Measurements from ENCODE around the gene UCHL1.

Gene UCHL1

GRCh38 chr4:41256740-41257256 is at the start of gene UCHL1:
Gene UCHL1, plus strand, starts transcription at chr4:41256928. Its CDS starts 49 bp downstream, at chr4:41256977.
- peak; percentile 0 for DNase-seq

- DNase-seq: no peak
Observed at GRCh38 chr4:41207291-41207831, 49.4 kb upstream of the UCHL1 start.

DNA sequence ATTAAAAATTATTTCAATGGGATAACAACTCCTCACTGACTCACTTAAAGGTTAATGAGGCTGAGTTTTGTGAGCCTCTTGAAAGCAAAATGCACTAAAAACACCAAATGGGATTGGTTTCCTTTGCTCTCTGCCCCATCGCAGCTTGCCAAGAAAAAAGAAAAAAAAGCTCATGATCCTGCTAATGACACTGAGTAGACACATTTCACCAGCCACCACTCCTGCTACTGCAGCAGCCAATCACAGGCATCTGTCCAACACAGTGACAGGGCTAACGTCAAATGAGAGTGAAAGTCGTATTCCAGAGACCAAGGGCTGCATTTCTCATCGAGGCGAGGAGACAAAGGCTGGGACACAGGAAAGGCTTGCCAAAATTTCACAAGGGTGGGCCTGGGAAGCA is 47.5 kb upstream of the UCHL1 start:
- DNase-seq: no peak

DNA sequence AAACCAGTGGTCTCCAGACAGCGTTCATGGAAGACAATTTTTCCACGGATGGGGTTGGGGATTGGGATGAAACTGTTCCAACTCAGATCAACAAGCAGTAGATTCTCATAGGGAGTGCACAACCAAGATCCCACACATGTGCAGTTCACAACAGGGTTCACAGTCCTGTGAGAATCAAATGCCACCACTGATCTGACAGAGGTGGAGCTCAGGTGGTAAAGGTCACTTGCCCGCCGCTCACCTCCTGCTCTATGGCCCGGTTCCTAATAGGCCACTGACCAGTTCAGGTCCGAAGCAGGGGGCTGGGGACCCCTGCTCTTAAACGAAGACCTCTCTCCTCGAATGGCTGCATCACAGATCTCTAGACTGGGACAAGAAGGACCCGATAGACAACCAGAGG is 46.8 kb upstream of the UCHL1 start:
- no peak for DNase-seq

DNA sequence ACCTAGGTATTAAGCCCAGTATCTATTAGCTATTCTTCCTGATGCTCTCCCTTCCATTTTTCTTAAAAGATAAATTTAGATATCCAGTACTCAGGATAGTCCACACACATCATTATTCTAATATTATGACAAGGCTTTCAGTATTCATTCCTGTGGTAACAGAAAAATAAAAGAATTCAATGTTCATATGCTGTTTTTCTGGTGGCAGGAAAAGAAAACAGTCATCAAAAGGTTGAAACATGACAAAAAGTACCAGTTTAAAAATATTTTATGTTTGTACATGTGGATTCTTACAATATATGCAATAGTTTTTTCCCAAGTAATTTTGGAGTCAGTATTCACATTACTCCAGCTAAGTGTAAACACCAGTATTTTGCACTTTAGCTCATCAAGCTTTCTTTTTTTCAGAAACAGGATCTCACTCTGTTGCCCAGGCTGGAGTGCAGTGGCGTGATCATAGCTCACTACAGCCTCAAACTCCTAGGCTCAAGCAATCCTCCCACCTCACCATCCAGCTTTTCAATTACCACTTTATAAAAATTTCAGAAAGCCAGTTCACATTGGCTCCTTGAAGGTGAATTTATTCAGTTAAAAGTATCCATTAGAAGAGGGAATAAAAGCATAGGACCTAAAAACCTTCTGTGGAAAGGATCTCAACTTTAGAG is 44.6 kb upstream of the UCHL1 start:
- DNase-seq: no peak

GRCh38 chr4:41212616-41213203 is 44.0 kb upstream of the UCHL1 start:
- no peak for DNase-seq

DNA sequence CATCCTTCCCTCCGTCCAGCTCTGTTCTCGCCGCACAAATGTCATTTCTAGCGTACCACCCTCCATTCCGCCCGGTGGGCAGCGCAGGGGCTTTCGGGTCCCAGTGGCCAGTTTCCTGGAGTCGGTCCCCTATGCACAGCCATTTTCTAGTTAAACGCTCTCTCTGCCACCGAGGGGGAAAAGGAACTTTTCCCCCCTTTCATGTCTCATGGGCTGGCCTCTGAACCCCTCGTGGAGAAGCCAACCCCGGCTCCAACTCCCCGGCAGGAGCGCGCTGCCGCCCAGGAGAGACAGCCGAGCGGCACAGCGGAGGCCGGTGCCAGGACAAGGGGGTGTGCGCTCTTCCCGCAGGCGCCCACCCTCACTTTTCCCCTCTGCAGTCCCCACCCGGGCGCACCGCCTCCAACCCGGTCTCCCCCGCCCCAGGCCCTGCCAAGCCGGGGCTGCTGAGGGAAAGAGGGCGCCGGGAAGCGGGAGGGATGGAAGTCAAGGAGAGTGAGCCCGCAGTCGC is 43.0 kb upstream of the UCHL1 start:
- DNase-seq: no peak

DNA sequence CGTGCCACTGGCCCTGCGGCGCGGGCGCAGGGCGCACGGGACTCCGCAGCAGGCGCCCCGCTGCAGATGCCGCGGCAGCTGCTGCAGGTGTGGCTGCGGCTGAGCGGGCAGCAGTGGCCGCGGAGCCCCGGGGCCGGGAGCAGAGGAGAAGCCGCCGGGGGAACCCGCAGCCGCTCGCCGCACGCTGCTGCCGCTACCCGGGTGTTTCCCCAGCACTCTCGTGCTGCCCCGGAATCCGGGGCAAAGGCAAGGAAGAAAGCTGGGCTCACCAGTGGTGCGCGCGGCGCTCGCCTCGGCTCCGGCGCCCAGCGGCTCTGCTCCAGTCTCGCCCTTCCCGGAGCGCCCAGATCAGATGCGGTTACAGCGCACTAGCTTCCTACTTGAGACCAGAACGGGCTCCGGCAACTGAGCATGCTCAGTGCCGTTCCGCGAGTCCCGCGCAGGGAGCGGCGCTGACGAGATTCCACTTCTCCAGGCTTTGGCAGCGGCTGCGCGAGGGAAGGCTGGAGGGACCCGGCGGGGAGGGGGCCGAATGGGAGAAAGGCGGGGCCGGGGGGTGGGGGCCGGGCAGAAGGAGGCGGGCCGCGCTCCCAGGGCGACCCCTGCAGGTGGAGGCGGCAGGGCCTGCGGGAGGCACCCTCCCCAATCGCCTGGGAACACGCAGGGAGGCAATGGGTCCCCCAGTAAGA is 42.4 kb upstream of the UCHL1 start, which contains the start of gene APBB2:
TSS of gene APBB2 (minus strand) at position 407 of the 689 bp plus-strand sequence. CDS start 181,288 bp downstream, outside the sequence.
- DNase-seq: no peak

DNA sequence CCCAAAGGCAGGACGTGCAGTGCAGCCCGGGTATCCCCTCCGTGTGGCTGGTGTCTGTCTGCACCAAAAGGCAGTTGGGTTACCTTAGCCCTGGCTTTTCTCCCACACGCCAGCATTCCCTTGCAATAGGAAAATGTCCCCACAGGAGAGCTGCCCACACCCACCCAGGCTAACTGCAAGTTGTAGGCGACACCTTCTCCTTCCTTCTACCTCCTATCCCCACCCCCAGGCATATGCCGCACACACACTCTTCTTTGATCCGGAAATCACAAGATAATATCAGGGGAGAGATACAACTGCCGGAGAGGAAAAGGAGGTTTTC is 41.9 kb upstream of the UCHL1 start:
- no peak for DNase-seq

DNA sequence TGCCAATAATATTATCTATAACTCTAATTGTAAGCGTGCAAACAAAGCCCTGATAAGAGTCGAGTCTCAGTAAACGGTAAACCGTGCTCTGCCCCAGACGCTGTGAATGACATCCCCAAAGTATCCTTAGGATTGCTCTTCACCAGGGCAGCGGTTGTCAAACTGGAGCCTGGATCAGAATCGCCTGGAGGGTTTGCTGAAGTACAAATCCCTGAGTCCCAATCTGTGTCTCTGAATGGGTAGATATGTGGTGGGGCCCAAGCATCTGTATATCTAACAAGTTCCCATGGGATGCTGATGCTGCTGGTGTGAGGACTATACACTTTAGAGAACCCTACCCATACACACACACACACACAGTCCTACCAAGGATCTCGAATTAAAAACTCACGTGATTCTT is 41.6 kb upstream of the UCHL1 start:
- no peak for DNase-seq

DNA sequence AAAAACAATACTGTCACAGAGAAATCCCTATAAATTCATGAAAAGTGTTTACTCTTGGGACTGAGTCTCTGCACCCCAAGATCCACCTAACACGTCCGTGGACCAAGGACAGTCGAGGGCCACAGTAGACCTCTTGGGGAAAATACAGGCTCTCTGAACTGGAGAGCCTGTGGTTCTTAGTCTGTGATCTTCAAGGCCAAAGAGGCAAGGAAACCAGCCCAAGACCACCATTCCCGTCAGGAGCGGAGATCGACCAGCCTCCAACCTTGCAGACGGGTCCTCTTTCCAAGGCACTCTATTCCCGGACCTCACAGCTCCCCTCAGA is 40.8 kb upstream of the UCHL1 start:
- no peak for DNase-seq

GRCh38 chr4:41216294-41217019 is 40.3 kb upstream of the UCHL1 start:
- peak; percentile 27 for DNase-seq

GRCh38 chr4:41217020-41217333 is 39.8 kb upstream of the UCHL1 start:
- DNase-seq: no peak

DNA sequence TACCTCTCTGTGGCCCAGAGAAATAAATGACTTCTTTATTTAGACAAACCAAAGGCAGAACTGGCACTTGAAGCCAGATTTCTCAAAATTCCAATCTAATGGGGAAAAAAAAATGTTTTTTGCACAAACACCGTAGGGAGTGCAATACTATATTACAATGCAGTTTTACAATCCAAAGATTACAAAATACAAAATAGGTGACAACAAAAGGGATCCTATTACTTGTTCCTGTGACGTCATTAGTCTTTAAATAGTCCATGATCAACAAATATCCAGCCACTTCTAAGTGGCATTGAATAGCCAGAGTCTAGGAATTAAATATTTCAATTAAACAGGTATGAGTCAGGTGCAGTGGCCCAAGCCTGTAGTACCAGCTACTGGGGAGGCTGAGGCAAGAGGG is 39.4 kb upstream of the UCHL1 start:
- DNase-seq: no peak

DNA sequence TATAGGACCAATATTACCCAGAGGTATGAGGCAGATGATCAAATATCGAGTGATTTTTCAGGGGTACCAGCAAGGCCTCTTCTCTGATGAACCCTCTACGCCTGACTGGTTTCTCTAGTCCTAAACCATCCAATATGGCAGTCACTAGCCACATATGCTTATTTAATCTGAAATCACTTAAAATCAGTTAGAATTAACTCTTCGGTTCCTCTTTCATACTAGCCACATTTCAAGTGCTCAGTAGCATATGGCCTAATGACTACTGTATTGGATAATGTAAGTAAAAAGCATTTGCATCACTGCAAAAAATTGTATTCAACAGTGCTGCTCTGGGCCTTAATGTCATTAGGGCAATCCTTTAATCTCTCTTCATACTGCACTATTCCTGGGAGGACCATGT is 38.0 kb upstream of the UCHL1 start:
- no peak for DNase-seq

- DNase-seq: no peak
Observed at GRCh38 chr4:41219421-41219950, 37.2 kb upstream of the UCHL1 start.

DNA sequence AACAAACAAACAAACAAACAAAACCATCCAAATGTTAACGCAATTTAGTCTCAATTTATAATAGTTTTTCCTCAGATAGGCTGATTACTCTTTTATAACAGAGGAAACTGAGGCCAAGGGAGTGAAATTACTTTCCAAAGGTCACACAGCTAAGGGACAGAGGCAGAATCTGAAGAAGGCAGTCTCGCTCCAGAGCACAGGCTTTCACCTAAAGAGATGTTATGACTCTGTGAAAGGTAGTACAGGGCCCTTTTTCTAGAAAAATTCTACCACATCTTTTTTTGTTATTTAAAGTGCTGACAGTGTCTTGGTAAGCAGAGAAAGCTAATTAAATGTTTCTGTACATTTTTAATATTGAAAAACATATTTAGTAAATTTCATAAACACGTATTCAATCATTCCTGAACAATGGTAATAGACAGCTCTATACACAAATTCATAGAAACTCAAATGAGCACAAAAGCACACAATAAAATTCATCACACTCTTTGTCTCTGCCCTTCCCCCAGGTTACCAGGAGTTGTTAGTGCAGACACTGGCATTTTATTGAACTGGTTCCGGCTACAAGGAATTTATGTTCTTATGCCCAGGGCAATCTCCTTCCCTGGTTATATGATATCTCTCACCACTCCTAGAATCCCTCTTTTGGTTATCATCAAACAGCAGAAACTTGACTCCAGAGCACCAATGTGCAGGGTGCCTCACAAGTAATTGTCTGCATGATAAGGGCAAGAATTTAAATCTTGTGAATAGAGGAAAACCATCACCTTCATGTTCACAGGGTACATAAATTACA is 34.7 kb upstream of the UCHL1 start:
- no peak for DNase-seq

GRCh38 chr4:41227902-41228301 is 28.8 kb upstream of the UCHL1 start:
- DNase-seq: no peak

DNA sequence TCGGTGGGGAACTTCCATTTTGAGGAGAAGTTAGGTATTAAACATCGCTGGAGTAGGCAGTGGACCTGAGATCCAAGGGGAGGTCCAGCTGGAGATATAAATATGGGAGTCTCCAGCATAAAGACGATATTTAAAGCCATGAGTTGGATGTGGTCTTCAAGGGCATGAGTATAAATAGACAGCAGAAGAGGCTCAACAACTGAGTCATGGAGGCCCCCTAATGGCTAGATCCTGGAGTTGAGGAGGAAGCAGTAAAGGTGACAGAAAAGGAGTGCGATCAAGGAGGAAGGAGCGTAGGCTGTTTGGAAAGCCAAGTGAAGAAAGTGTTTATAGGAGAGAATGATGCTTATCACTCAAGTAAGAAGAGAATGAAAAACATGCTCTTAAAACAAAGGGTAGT is 24.3 kb upstream of the UCHL1 start:
- no peak for DNase-seq

- no peak for DNase-seq
Observed at GRCh38 chr4:41232856-41233255, 23.9 kb upstream of the UCHL1 start.

GRCh38 chr4:41236032-41236431 is 20.7 kb upstream of the UCHL1 start:
- no peak for DNase-seq

- no peak for DNase-seq
Observed at GRCh38 chr4:41236508-41236907, 20.2 kb upstream of the UCHL1 start.
